Suprapubic skin (tissue), 4 donors: ENCODE data around the gene RETREG2.

Experiments used
- EP300 ChIP-seq: sonication (generic); formaldehyde crosslinking; IDR thresholded peaks from one replicate; pipeline ENCODE4 v1.6.1; 2017; ENCODE audit warnings: antibody characterized with exemption
- POLR2A ChIP-seq, 2 donors: fragments of 450-650 bp; IDR thresholded peaks; one replicate each; pipeline ENCODE4 v1.6.1; 2017; ENCODE audit warnings: antibody characterized with exemption in 2 of 2, mild to moderate bottlenecking in 2 of 2, moderate library complexity in 2 of 2
- POLR2AphosphoS5 ChIP-seq, 3 donors: sonication (generic); formaldehyde crosslinking; IDR thresholded peaks; one replicate each; pipeline ENCODE4 v1.6.1; 2017; ENCODE audit warnings: antibody characterized with exemption in 3 of 3
- TF ChIP-seq, protein P1 (sequence below), 2 donors: fragments of 200-600 bp in 1 of 2; fragments of 450-650 bp in 1 of 2; sonication (generic) in 1 of 2; IDR thresholded peaks; one replicate each; pipeline ENCODE4 v1.5.1; 2016 to 2019; ENCODE audit warnings: antibody characterized with exemption in 2 of 2, mild to moderate bottlenecking in 1 of 2, moderate library complexity in 1 of 2

DNA sequence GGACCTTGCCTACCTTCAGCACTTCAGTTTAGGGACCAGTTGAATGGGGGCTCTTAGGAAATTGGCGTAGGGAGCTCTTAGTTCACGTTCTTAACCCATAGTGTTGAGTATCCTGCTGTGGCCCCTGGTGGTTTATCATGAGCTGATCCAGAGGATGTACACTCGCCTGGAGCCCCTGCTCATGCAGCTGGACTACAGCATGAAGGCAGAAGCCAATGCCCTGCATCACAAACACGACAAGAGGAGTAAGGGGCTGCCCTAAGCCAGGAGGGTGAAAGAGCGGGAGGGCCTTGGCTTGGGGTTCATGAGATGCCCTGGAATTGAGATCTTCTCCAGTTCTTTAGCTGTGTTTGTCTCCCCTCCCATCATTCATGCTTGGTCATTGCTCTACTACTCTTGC lies 2.9 kb downstream of the RETREG2 start:
- TF ChIP-seq POLR2A (IDR thresholded peaks at IDR 0.05) (no peak), EP300 (no peak), POLR2AphosphoS5 (IDR thresholded peaks at IDR 0.05) (no peak)
- TF ChIP-seq, protein P1, sequence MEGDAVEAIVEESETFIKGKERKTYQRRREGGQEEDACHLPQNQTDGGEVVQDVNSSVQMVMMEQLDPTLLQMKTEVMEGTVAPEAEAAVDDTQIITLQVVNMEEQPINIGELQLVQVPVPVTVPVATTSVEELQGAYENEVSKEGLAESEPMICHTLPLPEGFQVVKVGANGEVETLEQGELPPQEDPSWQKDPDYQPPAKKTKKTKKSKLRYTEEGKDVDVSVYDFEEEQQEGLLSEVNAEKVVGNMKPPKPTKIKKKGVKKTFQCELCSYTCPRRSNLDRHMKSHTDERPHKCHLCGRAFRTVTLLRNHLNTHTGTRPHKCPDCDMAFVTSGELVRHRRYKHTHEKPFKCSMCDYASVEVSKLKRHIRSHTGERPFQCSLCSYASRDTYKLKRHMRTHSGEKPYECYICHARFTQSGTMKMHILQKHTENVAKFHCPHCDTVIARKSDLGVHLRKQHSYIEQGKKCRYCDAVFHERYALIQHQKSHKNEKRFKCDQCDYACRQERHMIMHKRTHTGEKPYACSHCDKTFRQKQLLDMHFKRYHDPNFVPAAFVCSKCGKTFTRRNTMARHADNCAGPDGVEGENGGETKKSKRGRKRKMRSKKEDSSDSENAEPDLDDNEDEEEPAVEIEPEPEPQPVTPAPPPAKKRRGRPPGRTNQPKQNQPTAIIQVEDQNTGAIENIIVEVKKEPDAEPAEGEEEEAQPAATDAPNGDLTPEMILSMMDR (IDR thresholded peaks at IDR 0.05), result no peak
